A549 (cell line): ENCODE results near the gene PAPPA2. TPM values are rescaled to one million over a fixed set of nuclear protein-coding genes. Genes with fewer than 3 reads are reported as not detected.

Experiments
- ATAC-seq, 2 experiments: fragments of 200-7000 bp in 1 of 2; fragments of >200 bp in 1 of 2; cut with Nextera tagmentation in 1 of 2; cut with Tn5 transposase in 1 of 2; 3 replicates each; pipeline versions ENCODE4 v1.8.0 to v1.9.1; 2018 to 2020; ENCODE audit warnings: mild to moderate bottlenecking in 1 of 2, moderate library complexity in 1 of 2
- CTCF ChIA-PET: fragments of 300-600 bp; sonication (Branson Sonifier 250); formaldehyde crosslinking; extraction: SDS; loops from one replicate; lab custom pipeline; 2021; ENCODE audit warnings: antibody characterized with exemption, inconsistent platforms; lab: Yijun Ruan, JAX
- POLR2A ChIA-PET: fragments of 350-600 bp; formaldehyde crosslinking; extraction: SDS; loops from one replicate; lab custom pipeline; 2021; ENCODE audit warnings: antibody characterized with exemption, inconsistent platforms; lab: Yijun Ruan, JAX
- DNase-seq, 2 experiments: peaks; one replicate each; pipeline versions ENCODE4 v3.0.0 to v3.0.0-alpha.2; 2011 to 2016; ENCODE audit warnings: low read depth in 1 of 2, low spot score in 1 of 2
- FAIRE-seq: peaks from 2 replicates; lab custom pipeline; 2011; peaks lifted over from hg19 to GRCh38; lab: Jason Lieb, UNC
- H3K27ac ChIP-seq, 2 experiments: fragments of >200 bp; sonication (Bioruptor Twin); formaldehyde crosslinking; 3 replicates each; pipeline ENCODE4 v1.5.1; 2016 to 2017
- H3K4me1 ChIP-seq: fragments of >200 bp; sonication (Bioruptor Twin); formaldehyde crosslinking; 3 replicates; pipeline ENCODE4 v1.6.1; 2016
- H3K4me2 ChIP-seq: fragments of >200 bp; sonication (Bioruptor Twin); formaldehyde crosslinking; 3 replicates; pipeline ENCODE4 v1.6.1; 2016
- H3K4me3 ChIP-seq: fragments of >200 bp; sonication (Bioruptor Twin); formaldehyde crosslinking; 3 replicates; pipeline ENCODE4 v1.5.1; 2016
- H3K9me3 ChIP-seq: fragments of >200 bp; sonication (Bioruptor Twin); formaldehyde crosslinking; 3 replicates; pipeline ENCODE4 v1.6.1; 2016
- CBX2 ChIP-seq: fragments of 200-600 bp; sonication (generic); IDR thresholded peaks from 2 replicates; pipeline ENCODE4 v1.6.1; 2016; ENCODE audit warnings: low read depth, mild to moderate bottlenecking, borderline replicate concordance
- CHD4 ChIP-seq: fragments of 200-600 bp; sonication (generic); IDR thresholded peaks from 2 replicates; pipeline ENCODE4 v1.6.1; 2016; ENCODE audit warnings: antibody characterized with exemption, mild to moderate bottlenecking, borderline replicate concordance
- EHF ChIP-seq: fragments of 250-450 bp; sonication (Bioruptor Pico); IDR thresholded peaks from 2 replicates; pipeline ENCODE4 v1.5.0; 2020; ENCODE audit warnings: mild to moderate bottlenecking
- FOSB ChIP-seq: fragments of 250-450 bp; sonication (Bioruptor Pico); IDR thresholded peaks from 2 replicates; pipeline ENCODE4 v1.5.0; 2020; ENCODE audit warnings: mild to moderate bottlenecking, moderate library complexity
- HES2 ChIP-seq: fragments of >200 bp; sonication (Bioruptor Twin); formaldehyde crosslinking; IDR thresholded peaks from 2 replicates; pipeline ENCODE4 v1.6.1; 2016
- HOXB13 ChIP-seq: fragments of 250-450 bp; sonication (Bioruptor Pico); IDR thresholded peaks from 2 replicates; pipeline ENCODE4 v1.5.0; 2020; ENCODE audit warnings: low read depth, mild to moderate bottlenecking, moderate library complexity
- HOXB5 ChIP-seq: fragments of 250-450 bp; sonication (Bioruptor Pico); IDR thresholded peaks from 2 replicates; pipeline ENCODE4 v1.5.0; 2020; ENCODE audit warnings: mild to moderate bottlenecking, moderate library complexity
- JUN ChIP-seq, 2 experiments: fragments of >200 bp; sonication (Bioruptor Twin); formaldehyde crosslinking; IDR thresholded peaks; 2 replicates in 1 of 2; 3 replicates in 1 of 2; pipeline ENCODE4 v1.6.1; 2016 to 2017
- KDM5A ChIP-seq: fragments of 200-600 bp; sonication (generic); IDR thresholded peaks from 2 replicates; pipeline ENCODE4 v1.6.1; 2016; ENCODE audit warnings: antibody characterized with exemption, mild to moderate bottlenecking
- MAFK ChIP-seq: fragments of 450-650 bp; IDR thresholded peaks from 2 replicates; pipeline ENCODE4 v1.6.1; 2014; ENCODE audit not compliant: partially characterized antibody
- NFE2L2 ChIP-seq: fragments of 150-350 bp; conservative IDR thresholded peaks from 2 replicates; pipeline ENCODE4 v1.6.1; 2014; ENCODE audit warnings: low read length
- PBX3 ChIP-seq: IDR thresholded peaks from 2 replicates; pipeline ENCODE4 v1.6.1; 2012
- RARB ChIP-seq: fragments of 250-450 bp; sonication (Bioruptor Pico); IDR thresholded peaks from 2 replicates; pipeline ENCODE4 v1.8.0; 2021; ENCODE audit warnings: mild to moderate bottlenecking, moderate library complexity
- RCOR1 ChIP-seq: fragments of 150-350 bp; IDR thresholded peaks from 2 replicates; pipeline ENCODE4 v1.6.1; 2014; ENCODE audit warnings: antibody characterized with exemption, low read length, low read depth
- RFX5 ChIP-seq: fragments of 450-650 bp; IDR thresholded peaks from 2 replicates; pipeline ENCODE4 v1.7.1; 2014; ENCODE audit warnings: antibody characterized with exemption, mild to moderate bottlenecking, moderate library complexity
- SMC3 ChIP-seq: fragments of >200 bp; sonication (Bioruptor Twin); formaldehyde crosslinking; IDR thresholded peaks from 3 replicates; pipeline ENCODE4 v1.6.1; 2018; ENCODE audit warnings: inconsistent platforms
- SREBF2 ChIP-seq: fragments of 450-650 bp; IDR thresholded peaks from 2 replicates; pipeline ENCODE4 v1.6.1; 2014; ENCODE audit warnings: mild to moderate bottlenecking, moderate library complexity
- ZFP36 ChIP-seq: fragments of 450-650 bp; IDR thresholded peaks from 2 replicates; pipeline ENCODE4 v1.6.1; 2014; ENCODE audit warnings: borderline replicate concordance; ENCODE audit not compliant: partially characterized antibody
- WGBS: methylation state at CpG from one replicate; pipeline ENCODE4 v1.1.6; 2017; ENCODE audit errors: missing lambda C conversion rate; 5-methylcytosine and 5-hydroxymethylcytosine counted together
- polyA plus RNA-seq, 4 experiments: library from polyadenylated mRNA; depleted of rRNA in 3 of 4; stranded (reverse); fragments of >200 nt; fragmentation: RNase III in 1 of 4; extraction: RNeasy Plus Mini Kit Qiagen cat#74134 plus additional on column Dnase treatment in 1 of 4; gene quantifications; 2 replicates in 3 of 4; 3 replicates in 1 of 4; pipeline ENCODE4 v1.2.3, GENCODE V29; 2011 to 2017
- TF ChIP-seq, protein P1 (sequence below): fragments of >200 bp; sonication (Bioruptor Twin); formaldehyde crosslinking; IDR thresholded peaks from 3 replicates; pipeline ENCODE4 v1.5.1; 2016
- TF ChIP-seq, protein P2 (sequence below): fragments of 450-650 bp; IDR thresholded peaks from 2 replicates; pipeline ENCODE4 v1.6.1; 2014; ENCODE audit warnings: antibody characterized with exemption
- TF ChIP-seq, protein P3 (sequence below): fragments of 250-450 bp; sonication (Bioruptor Pico); IDR thresholded peaks from 2 replicates; pipeline ENCODE4 v1.5.0; 2020; ENCODE audit warnings: low read depth, mild to moderate bottlenecking, moderate library complexity

PAPPA2 gene
- polyA plus RNA-seq, 2 of the 4 experiments (the other 2 are of a cell fraction) = 0.03 to 0.72 TPM

- TF ChIP-seq MAFK (peak; percentile 16), JUN (IDR thresholded peaks at IDR 0.05) (no peak)
- Histone ChIP-seq H3K9me3 (no peaks in the 10 kb centered on the region), H3K4me2 (no peak overlapping the region), H3K4me3 (no peak overlapping the region), H3K27ac (no peak overlapping the region), H3K4me1 (no peaks in the 10 kb centered on the region)
- WGBS = 8% methylated on average over 7 of the region's 7 CpGs
- POLR2A ChIA-PET = no interaction called here
- CTCF ChIA-PET = interaction anchor here (0.6 to 1.1 kb wide), 2 partner anchors 25 to 435 kb away, joined by 3 read pairs; no protein-coding TSS in a partner anchor
- no peak for FAIRE-seq
- no peak for ATAC-seq
- no peak for DNase-seq
Observed at GRCh38 chr1:176854758-176855745, 392.1 kb downstream of the PAPPA2 start.

DNA sequence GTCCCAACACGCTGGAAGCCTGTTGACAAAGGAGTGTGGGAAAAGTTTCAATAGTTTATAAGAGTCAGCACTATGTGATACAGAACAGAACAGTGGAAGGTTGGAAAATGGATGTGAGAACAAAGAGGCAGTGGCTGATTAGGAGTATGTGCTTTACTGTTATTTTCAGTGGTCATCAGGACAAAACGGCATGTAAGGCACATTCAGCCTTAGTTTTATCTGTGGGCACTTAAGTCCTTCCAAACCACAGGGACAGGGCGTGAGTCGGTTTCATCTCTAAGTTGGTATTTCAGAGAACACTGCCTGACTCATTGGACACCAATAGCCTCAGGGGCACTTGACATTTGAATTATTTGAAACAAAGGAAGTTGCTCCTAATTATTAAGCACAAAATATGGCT lies 394.7 kb downstream of the PAPPA2 start:
- H3K27ac ChIP-seq = no peak overlapping the region
- ChIA-PET POLR2A (no interaction called here), CTCF (no interaction called here)
- TF ChIP-seq RFX5 (no peak), RCOR1 (no peak)
- ATAC-seq = no peak
- no peak overlapping the region for H3K4me2 ChIP-seq
- no peak overlapping the region for H3K4me3 ChIP-seq
- H3K4me1 ChIP-seq = no peaks in the 10 kb centered on the region
- no peak for FAIRE-seq
- WGBS = 3% methylated on average over 4 of the region's 4 CpGs
- H3K9me3 ChIP-seq = no peaks in the 10 kb centered on the region
- DNase-seq = no peak

DNA sequence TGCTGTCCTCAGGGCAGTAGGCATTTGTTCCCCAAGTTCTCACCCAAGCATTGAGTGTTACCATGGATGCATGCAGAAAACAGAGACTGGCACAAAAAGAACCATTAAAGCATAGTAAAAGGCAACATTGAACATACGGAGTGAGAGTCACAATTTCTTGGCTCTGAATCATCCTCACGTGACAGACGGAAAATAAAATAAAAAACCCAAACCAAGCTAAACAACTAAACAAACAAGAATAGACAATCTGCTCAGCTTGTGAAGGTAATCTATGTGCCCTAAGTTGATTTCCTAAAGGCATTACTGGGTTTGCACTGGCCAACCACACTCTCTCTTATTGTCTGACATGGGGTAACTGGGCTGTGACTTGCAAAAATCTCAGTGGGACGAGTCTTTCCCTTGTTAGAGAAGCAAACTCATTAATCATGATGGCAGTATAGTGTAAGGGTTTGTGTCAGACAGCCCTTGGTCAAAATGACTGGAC lies 395.5 kb downstream of the PAPPA2 start:
- Histone ChIP-seq H3K4me1 (no peaks in the 10 kb centered on the region), H3K9me3 (no peaks in the 10 kb centered on the region), H3K27ac (no peak overlapping the region), H3K4me2 (no peak overlapping the region), H3K4me3 (no peak overlapping the region)
- ChIA-PET POLR2A (no interaction called here), CTCF (no interaction called here)
- DNase-seq (no peak), ATAC-seq (no peak), FAIRE-seq (no peak)
- TF ChIP-seq PBX3 (no peak), RARB (CRISPR knock-in tag) (no peak), HES2 (no peak), ZFP36 (no peak), RCOR1 (no peak), HOXB5 (CRISPR knock-in tag) (no peak), CBX2 (no peak), EHF (CRISPR knock-in tag) (no peak), NFE2L2 (no peak), FOSB (no peak), CHD4 (no peak), SREBF2 (no peak), HOXB13 (CRISPR knock-in tag) (no peak), KDM5A (no peak), SMC3 (no peak)
- TF ChIP-seq, protein P1, sequence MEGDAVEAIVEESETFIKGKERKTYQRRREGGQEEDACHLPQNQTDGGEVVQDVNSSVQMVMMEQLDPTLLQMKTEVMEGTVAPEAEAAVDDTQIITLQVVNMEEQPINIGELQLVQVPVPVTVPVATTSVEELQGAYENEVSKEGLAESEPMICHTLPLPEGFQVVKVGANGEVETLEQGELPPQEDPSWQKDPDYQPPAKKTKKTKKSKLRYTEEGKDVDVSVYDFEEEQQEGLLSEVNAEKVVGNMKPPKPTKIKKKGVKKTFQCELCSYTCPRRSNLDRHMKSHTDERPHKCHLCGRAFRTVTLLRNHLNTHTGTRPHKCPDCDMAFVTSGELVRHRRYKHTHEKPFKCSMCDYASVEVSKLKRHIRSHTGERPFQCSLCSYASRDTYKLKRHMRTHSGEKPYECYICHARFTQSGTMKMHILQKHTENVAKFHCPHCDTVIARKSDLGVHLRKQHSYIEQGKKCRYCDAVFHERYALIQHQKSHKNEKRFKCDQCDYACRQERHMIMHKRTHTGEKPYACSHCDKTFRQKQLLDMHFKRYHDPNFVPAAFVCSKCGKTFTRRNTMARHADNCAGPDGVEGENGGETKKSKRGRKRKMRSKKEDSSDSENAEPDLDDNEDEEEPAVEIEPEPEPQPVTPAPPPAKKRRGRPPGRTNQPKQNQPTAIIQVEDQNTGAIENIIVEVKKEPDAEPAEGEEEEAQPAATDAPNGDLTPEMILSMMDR = no peak
- TF ChIP-seq, protein P2, sequence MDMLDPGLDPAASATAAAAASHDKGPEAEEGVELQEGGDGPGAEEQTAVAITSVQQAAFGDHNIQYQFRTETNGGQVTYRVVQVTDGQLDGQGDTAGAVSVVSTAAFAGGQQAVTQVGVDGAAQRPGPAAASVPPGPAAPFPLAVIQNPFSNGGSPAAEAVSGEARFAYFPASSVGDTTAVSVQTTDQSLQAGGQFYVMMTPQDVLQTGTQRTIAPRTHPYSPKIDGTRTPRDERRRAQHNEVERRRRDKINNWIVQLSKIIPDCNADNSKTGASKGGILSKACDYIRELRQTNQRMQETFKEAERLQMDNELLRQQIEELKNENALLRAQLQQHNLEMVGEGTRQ = no peak
- TF ChIP-seq, protein P3, sequence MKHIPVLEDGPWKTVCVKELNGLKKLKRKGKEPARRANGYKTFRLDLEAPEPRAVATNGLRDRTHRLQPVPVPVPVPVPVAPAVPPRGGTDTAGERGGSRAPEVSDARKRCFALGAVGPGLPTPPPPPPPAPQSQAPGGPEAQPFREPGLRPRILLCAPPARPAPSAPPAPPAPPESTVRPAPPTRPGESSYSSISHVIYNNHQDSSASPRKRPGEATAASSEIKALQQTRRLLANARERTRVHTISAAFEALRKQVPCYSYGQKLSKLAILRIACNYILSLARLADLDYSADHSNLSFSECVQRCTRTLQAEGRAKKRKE (CRISPR knock-in tag) = no peak
- under 1% methylated on average over 4 of the region's 4 CpGs for WGBS
